Superior temporal gyrus (tissue), 1 donor: ENCODE results near the gene HRH1.
"Not testable (repeated sequence)": the region's sequence is repeated elsewhere in the genome, so short reads cannot be mapped to it uniquely, and the experiment has no call there.

Experiments
- DNase-seq: peaks from one replicate; pipeline ENCODE4 v3.0.0-alpha.2; 2016; ENCODE audit errors: extremely low spot score

HRH1 gene, protein sequence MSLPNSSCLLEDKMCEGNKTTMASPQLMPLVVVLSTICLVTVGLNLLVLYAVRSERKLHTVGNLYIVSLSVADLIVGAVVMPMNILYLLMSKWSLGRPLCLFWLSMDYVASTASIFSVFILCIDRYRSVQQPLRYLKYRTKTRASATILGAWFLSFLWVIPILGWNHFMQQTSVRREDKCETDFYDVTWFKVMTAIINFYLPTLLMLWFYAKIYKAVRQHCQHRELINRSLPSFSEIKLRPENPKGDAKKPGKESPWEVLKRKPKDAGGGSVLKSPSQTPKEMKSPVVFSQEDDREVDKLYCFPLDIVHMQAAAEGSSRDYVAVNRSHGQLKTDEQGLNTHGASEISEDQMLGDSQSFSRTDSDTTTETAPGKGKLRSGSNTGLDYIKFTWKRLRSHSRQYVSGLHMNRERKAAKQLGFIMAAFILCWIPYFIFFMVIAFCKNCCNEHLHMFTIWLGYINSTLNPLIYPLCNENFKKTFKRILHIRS

GRCh38 chr3:11154036-11154952 is at the start of gene HRH1:
Gene HRH1, plus strand, starts transcription at chr3:11154493. Its CDS starts 104,545 bp downstream, at chr3:11259038.
- no peak for DNase-seq

GRCh38 chr3:11113316-11113715 is 41.0 kb upstream of the HRH1 start:
- not testable (repeated sequence) for DNase-seq

- no peak for DNase-seq
Measured at GRCh38 chr3:11115548-11115947, 38.7 kb upstream of the HRH1 start.

GRCh38 chr3:11116336-11117059 is 37.8 kb upstream of the HRH1 start:
- peak; percentile 18 for DNase-seq

DNA sequence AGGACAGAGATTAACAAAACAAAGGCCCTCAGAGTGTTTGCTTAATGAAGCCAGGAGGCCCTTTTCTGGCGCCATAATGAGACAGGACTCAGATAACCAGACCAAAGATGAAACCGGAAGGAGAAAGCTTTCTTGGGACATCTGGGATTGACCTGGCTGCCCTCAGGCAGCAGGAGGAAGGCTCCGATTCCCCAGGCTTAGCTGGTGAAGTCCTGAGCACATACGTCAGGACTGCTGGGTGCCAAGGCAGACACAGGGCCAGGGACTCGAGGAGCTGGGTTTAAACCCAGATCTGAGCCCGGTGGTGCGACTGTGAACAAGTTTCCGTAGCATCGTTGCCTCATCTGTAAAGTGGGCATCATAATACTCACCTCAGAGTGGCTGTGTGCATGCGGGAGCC is 36.7 kb upstream of the HRH1 start:
- no peak for DNase-seq

GRCh38 chr3:11118181-11118682 is 36.1 kb upstream of the HRH1 start:
- no peak for DNase-seq

- no peak for DNase-seq
Measured at GRCh38 chr3:11120091-11120805, 34.0 kb upstream of the HRH1 start.

- DNase-seq: no peak
Measured at GRCh38 chr3:11126653-11127052, 27.6 kb upstream of the HRH1 start.

GRCh38 chr3:11128682-11129632 is 25.3 kb upstream of the HRH1 start:
- DNase-seq: no peak

DNA sequence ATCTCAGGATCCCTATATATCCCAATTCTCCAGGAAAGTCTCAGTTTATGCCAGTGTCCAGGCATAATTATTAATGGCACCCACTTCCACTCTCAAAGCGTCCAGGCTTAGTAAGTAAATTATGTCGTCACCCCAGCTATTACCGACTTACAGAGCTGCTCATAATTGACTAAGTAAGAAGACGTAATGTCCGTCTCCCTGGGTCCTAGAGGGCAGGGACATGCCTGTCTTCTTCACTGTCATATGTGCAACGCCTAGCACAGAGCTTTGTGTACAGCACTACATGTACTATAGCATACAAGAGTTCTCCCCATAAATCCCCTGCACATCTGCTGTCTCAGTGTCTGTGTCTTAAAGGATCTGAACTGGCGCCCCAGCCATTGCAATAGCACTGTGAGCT is 23.9 kb upstream of the HRH1 start:
- no peak for DNase-seq

- DNase-seq: no peak
Measured at GRCh38 chr3:11131371-11131770, 22.9 kb upstream of the HRH1 start.

DNA sequence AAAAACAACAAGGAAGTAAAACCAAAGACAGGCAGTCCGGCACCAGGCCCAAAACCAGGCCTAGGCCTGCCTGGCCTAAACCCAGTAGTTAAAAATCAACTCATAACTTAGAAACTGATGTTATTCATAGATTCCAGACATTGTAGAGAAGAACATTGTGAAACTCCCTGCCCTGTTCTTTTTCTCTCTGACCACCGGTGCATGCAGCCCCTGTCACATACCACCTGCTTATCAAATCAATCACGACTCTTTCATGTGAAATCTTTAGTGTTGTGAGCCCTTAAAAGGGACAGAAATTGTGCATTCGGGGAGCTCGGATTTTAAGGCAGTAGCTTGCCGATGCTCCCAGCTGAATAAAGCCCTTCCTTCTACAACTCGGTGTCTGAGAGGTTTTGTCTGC is 22.4 kb upstream of the HRH1 start:
- not testable (repeated sequence) for DNase-seq

- no peak for DNase-seq
Measured at GRCh38 chr3:11132861-11133260, 21.4 kb upstream of the HRH1 start.

DNA sequence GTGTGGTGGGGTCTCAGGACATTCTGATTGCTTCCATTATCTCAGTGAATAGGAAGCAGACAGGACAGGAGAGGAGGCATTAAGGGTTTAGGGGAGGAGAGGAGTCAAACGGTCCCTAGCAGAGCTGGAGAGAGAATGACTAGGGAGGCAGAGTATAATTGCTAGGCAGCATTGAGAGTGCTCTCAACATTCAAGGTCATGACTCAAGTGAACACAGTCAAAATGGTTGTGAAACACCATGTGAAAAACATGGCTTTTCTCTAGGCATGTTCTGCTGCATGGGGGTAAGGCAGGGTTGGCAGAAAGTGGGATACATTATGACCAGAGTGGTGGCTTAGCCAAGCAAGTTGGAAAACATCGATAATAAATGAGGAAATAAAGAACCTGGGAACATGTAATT is 19.5 kb upstream of the HRH1 start:
- no peak for DNase-seq

DNA sequence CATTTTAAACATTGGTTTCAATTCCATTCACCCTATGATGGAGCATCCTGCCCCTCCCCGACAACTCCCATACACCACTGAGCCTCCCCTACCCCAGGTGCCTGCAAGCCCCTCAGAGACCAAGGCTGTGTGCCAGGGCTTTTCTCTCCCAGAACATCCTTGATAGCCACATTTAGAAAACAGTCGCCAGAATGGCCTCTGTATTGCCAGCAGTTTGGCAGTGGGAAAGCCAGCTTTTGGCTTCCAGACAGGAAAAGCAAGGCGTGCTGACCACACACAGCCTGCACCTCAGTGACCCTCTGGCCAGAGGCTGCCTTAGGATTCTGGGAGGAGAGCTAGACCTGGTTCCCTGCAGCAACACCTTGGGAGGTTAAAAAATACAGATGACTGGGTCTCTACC is 18.2 kb upstream of the HRH1 start:
- DNase-seq: no peak

- peak; percentile 53 for DNase-seq
Measured at GRCh38 chr3:11136830-11137626, 17.3 kb upstream of the HRH1 start.

DNA sequence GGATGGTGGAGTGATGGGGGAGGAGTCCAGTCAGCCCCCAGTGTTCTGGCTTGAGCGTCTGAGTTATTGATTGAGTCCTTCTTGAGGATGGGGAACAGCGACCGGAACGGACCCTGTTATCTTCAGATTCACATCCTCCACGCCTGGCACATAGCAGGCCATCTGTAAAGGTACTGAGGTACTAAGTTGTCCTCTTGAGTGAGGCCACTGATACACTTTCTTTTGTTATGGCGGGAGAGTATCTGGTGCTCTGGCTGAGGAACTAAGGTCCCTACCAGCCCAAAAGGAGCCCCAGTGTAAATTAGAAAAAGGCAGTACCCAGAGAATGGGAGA is 16.7 kb upstream of the HRH1 start:
- no peak for DNase-seq

DNA sequence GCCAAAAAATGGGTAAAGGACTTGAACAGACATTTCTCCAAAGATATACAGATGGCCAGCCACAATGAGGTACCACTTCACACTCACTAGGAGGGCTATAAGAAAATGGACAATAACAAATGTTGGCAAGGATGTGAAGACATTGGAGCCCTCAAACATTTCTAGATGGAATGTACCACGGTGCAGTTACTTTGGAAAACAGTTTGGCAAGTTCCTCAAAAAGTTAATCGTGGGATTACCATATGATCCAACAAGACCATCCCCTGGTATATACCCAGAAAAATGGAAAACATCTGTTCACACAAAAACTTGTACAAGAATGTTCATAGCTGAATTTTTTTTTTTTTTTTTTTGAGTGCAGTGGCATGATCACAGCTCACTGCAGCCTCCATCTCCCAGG is 15.9 kb upstream of the HRH1 start:
- DNase-seq: no peak

GRCh38 chr3:11140030-11140712 is 14.1 kb upstream of the HRH1 start:
- DNase-seq: no peak
